ENCODE results near the gene MXI1. TPM values are rescaled to one million over a fixed set of nuclear protein-coding genes. Genes with fewer than 3 reads are reported as not detected.

The MXI1 gene
- total RNA-seq, 1 experiment from 2014 or later, result 34.3 TPM

DNA sequence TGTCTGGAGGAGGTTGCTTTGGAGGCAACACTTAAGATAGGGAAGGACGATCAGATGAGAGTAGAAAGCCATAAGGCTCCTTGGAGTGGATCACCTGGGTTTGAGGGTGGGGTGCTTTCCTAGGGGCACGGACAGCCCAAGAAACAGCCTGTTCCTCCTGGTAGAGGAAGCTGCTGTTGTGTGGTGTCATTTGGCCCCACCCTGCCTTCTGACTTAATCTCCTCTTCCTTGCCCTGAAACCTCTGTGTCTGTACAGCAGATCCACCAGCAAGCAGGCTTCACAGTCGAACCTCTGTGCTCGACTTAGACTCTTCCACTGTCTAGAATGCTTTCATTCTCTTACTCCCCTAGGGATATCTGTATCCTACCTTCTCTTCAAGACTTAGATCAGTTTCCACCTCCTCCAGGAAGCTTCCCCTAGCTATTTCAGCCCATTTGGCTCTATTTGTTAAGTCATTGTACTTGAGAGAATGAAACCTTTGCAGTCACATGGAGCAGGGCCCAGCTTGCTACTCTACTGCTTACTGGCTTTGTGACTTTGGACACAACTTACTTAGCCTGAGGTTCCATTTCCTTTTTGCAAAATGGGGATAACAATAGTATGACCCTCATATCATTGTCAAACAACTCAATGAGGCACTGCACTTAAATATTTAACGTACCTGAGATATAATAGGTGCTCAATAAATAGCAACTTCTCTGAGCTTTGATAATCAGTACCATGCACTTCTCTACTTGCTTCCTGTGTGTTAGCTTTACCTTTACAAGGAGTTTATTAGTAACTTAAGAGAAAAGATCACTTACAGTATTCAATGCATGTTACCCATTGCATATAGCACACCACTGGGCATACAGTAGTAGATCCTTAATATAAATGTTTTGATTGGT, 5.0 kb downstream of the MXI1 start:
- DNase-seq (ENCODE audit: extremely low read depth, low read depth), result no peak

DNA sequence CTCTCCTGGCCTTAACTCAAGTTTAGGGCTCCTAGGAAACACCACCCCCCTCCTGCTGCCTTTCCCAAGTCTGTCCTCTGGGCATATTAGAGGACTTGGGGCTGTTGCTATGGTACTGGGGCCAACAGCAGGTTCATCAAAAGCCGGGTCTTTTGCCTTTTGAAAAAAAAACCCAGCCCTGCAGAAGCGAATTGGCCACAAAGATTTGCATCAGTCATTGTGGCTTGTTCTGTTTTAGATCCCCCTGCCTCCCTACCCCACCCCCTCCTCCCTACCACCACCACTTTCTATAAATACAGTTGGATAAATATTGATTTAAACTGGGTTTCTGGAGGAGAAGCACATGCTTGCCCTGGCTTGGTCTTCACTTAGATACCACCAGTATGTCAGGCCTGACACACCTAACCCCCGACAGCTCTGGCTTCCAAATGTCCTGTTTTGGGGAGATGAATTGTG, 7.0 kb downstream of the MXI1 start:
- no peak for DNase-seq (ENCODE audit: extremely low read depth, low read depth)

DNA sequence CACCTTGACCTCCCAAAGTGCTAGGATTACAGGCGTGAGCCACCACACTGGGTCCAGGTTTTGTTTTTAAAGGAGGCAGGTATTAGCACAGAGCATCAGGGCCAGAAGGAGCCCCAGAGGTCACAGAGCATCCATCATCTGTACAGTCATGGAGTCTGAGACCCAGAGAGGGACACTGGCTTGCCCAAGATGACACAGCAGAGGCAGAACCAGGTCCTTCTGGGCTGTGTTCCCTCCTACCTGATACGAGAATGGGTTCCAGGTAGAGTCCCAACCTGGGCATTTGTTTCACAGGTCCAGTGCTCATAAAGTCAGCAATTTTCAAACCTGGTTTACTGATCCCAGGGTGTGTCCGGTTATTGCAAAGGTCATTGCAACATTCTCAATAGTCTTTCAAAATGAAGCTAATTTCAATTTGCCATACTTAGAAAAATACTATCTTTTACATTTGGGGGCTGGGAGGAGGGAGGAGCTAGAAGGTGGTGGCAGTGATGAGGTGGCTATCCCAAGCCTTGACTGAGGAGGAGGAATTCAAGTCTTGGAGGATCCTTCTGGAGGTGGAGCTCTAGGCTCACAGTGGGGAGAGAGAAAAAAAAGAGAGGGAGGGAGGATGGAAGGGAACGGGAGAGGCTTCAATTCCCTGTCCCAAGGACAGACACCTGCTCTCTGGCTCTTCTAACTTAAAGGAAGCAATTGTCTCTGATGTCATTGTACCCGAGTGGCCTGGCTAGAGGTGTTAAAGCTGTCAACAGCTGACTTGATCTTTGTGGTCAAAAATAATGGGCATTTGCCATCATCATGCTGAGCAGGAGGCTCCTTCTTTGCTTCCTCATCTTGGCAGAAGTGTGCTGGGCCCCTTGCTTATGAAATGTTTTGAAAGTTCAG, 8.1 kb downstream of the MXI1 start:
- DNase-seq (ENCODE audit: extremely low read depth, low read depth), result no peak

DNA sequence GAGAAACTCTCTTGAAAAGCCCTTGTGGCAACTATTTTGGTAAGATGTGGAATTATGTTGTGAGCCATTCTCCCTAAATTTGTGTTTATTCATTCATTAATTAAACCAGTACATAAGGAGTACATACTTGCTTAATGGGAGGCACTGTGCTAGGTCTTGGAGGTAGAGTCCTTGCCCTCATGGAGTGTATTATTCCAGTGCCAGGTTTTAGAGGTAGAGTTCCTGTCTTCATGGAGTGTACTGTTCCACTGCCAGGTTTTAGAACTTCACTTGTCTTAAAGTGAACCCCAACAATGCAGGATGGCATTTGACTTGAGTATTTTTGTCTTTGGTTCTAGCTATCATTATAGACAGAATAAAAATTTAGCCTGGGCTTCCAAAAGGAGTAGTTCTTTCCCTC, 8.8 kb downstream of the MXI1 start:
- DNase-seq (ENCODE audit: extremely low read depth, low read depth), result no peak

DNA sequence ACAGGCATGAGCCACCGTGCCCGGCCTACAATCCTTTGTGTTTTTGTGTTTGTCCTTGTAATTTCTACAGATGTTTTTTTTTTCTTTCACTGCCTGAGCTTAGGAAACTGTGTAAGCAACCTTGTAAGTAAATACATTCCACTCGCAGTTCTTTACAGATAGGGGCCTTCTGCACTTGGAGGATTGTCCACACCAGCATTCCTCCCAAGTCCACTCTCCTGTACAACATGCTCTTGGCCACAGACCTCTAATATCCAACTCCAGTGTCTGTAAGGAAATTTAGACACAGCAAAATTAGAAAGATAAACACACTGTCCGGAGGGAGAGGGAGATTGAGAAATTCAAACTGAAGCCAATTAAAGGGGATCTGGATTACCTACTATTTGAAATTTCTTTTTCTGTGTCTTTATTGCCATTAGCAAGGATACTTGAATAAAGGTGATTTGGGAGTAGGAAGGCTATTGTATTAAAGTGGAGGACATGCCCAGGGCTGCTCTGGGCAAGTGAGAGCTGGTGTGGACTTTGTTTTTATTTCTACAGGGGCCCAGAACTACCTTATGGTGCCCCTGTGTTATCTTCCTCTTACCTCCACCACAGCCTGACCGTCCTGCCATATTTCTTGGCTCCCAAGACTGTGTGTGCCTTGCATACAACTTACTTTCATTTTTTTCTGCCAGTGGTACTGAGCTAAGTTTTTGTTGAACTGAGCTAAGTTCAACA, 9.7 kb downstream of the MXI1 start:
- no peak for DNase-seq (ENCODE audit: extremely low read depth, low read depth)

DNA sequence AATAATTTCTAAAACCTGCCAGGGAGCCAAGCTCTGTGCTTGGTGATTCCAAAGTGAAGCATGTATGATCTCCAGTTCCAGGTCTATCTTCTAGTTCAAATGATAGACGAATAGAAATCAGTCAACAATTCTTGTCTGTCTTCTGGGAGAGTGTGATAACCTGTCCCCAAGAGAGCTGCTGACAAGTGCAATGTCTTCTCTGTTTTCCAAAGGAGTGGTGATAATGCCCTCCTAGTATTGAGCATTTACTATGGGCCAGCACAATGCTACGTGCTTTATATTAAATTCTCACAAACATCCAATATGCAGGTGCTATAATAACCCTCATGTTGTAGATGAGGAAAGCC, 10.2 kb downstream of the MXI1 start:
- DNase-seq (ENCODE audit: extremely low read depth, low read depth), result no peak

DNA sequence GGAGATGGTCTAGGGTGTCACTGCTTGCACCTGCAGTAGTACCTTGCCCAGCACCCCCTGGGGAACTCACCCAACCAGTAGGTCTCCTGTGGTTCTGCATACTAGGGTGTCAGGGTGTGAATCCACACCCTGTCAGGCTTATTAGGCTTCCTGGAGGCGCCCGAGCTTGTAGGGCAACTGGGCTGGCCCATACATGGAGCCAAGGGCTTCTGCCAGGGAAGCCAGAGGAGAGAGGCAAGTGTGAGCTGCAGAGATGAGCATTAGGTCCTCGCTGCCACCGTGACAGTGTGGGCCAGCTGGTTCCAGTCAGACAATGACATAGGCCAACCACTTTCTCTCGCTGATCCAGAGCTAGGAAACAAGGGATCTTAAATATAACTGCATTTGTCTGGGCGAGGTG, 11.2 kb downstream of the MXI1 start:
- DNase-seq (ENCODE audit: extremely low read depth, low read depth), result no peak

DNA sequence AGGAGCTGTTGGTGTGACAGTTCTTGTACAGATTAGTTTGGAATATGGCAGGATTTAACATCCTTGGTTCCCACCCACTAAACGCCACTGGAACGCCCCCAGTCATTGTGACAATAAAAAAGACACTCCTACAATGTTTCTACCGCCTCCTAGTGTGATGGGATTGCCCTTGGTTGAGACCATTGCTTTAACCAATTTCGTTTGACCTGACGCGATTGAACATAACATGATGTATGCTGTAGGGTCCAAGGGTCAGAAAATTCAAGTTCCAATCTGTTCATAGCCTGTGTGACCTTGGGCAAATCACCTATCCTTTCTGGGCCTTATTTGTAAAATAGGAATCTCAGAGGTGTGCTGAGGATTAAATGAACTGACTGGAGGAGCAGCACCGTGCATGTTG, 12.5 kb downstream of the MXI1 start:
- no peak for DNase-seq (ENCODE audit: extremely low read depth, low read depth)

DNA sequence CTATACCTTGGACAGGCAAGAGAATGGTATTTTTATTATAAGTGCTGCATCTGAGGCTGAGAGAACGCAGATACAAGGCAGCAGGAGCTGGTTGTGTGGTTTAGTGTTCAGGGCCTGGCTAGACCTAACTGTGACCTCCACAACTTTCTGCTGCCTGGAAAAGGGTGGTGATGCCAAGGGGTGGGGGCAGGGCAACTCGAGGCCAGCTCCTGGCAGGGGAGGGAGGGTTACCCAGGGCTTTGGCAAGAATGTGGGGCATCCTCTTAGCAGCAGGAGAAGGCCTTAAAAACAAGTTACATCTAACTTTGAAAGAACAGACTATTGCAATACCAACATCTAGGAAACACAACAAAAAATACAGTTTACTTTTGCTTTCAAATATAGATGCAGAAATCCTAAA, 13.0 kb downstream of the MXI1 start:
- DNase-seq (ENCODE audit: extremely low read depth, low read depth), result no peak

DNA sequence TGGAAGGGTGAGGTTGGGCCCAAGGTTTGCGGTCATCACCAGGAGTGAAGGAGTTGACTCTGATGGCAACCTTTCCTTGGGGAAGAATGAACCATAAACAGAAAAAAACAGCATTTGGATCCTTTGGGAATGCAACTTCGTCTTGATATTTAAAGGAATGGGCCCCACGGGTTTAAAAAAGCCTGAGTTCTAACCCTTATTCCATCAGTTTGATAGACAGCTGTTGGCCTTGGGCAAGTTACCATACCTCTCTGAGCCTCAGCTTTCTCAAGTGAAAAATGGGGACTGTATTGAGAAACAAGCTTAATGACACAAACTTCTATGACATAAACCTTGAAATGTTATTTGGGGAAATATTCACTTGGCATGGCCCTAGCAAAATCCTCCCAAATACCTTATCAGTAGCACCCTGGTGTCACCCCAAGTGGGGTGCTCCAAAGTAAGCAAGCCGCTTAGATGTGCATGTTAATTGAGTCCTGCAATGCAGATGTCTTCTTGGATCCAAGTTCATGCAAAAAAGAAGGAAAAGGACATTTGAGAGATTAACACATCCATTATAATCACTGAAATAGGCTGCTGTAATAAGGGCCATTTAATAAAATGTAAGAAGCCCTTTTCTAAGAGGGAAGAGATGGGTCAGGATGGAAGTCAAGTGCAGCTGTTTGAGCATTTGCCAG, 13.8 kb downstream of the MXI1 start:
- DNase-seq (ENCODE audit: extremely low read depth, low read depth), result no peak

DNA sequence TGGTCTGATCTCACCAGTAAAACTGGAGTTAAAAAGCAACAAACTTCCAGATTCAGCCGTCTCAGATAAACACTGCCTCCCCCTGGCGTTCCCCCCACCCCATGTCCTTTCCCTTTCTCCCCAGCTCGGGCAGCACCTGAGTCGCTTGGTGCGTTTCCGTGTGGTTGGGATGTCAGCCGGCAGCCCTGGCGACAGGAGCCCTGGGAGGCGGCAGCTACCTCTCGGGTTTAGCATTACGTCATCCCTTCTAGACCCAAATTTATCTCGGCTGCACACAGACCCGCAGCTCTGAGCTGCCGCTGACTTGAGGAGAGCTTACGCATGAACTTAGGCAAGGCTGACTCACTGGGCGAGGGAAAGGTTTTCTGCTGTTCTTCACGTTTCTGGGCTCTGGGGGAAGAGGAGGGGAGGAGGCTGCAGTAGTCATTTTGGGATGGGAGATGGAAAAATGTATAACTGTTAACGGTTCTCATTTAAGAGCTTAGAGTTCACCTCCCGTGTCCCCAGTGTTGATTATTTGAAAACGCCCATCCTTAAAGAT, 14.4 kb downstream of the MXI1 start:
- no peak for DNase-seq (ENCODE audit: extremely low read depth, low read depth)

DNA sequence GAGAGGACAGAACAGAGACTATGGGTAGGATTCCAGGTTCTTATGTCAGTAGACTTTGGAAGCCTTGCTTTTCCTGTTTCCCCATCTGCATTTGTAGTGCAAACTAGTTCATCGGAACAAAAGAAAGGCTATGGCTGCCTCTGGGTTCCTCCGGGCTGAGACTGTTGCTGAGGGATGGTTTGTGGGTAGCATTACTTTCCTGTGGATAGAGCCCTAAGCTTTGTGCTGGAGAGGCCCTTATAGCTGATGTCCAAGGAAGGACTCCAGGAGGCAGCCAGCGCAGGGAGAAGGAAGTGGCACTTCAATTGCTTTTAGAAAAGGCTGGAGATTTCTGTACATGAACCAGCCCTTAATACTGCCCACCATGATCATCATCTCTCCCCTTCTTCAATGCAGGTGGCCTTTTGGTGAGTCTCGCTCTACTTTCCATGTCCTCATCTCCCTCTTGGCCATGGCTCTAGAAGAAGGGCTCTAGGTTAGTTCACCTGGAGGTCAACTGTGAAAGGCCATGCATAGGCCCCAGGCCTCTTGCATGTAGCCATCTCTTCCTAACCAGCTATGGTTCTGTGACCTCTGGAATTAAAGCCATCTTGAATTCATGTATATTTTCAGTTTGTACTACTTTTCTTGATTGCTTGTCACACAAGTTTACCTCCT, 15.4 kb downstream of the MXI1 start:
- DNase-seq (ENCODE audit: extremely low read depth, low read depth), result no peak

DNA sequence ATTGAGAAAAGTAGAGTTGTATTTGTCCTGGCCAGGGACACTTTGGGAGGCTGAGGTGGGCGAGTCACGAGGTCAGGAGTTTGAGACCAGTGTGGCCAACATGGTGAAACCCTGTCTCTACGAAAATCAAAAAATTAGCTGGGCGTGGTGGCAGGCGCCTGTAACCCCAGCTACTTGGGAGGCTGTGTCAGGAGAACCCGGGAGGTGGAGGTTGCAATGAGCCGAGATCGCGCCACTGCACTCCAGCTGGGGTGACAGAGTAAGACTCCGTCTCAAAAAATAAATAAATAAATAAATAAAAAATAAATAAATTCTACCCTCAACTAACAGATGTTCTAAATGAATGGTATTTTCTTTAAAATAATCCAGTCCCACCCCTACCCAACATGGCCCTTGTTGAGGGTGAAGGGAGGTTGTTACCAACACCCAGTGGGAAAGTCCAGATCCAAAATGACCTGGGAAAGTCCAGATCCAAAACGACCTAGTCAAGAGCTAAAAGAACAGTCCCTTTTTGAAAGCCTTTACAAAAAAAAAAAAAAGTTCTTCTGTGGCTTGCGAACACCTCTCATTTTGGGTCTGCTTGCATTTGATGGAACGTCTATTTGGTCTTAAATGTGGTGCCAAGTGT, 16.0 kb downstream of the MXI1 start:
- no peak for DNase-seq (ENCODE audit: extremely low read depth, low read depth)

DNA sequence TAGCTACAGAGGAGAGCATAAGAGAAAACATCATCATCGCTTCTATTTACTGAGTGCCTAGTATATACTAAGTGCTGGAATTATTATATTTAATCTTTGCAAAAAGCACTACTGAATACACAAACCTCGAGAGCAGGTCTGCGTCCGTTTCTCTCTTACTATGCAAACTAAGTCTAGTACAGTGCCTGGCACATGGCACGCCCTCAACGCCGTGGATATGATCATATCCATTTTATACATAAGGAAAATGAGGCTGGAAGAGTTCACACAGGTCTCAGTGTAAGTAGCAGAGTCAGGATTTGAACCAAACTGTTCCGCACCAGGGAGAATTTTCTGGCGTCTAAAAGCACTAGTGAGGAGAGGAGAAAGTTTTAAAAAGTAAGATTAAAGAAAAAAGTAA, 17.6 kb downstream of the MXI1 start:
- no peak for DNase-seq (ENCODE audit: extremely low read depth, low read depth)

DNA sequence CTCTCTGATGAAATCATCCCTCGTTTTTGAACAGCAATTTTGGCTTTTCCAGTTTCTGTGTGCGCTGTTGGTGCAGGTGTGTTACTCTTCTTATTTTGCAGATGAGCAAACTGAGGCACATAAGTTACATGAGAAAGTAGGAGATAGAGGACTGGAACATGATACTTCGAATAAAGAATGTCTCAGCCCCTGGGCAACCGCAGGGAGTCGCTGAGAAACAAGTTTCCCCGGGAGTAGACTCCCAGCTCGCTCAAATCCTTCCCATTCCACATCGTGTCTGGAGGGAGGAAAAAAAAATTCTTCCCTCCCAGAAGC, 18.0 kb downstream of the MXI1 start:
- DNase-seq (ENCODE audit: extremely low read depth, low read depth), result no peak

DNA sequence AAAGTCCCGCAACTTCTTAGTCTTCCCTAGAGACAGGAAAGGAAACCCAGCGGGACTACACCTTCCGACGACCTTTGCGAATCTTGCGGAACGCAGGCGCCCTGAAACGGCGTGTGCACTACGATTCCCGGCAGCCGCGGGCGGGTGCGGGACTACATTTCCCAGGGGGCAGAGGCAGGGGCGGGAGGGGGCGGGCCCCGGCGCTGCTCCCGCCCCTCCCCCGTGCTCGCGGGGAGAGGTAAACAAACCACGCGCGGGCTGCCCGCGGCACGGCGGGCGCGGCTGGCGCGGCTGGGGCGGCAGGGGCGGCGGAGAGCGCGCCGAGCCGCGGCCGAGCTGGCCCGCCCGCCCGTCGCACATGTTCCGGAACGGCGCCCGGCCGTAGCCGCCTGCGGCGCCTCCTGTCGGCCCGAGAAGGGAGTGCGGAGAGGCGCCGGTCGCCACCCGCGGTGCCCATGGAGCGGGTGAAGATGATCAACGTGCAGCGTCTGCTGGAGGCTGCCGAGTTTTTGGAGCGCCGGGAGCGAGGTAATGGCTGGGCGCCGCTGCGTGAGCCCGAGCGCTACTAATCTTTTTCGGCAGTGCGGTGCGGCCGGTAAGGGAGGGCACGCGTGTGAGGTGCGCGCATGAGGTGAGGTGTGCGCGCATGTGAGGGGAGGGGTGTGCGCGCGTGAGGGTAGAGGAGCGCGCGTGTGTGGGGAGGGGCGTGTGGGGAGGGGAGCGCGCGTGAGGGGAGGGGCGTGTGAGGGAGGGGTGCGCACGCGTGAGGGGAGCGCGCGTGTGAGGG, 18.5 kb downstream of the MXI1 start:
- peak; percentile 92 for DNase-seq (ENCODE audit: extremely low read depth, low read depth)

DNA sequence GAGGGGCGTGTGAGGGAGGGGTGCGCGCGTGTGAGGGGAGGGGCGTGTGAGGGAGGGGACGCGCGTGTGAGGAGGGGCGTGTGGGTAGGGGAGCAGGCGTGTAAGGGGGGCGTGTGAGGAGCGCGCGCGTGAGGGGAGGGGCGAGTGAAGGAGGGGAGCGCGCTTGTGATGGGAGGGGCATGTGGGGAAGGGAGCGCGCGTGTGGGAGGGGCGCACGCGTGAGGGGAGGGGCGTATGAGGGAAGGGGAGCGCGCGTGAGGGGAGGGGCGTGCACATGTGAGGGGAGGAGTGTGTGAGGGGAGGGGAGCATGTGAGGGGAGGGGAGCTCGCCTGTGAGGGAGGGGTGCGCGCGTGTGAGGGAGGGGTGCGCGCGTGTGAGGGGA, 19.1 kb downstream of the MXI1 start:
- DNase-seq (ENCODE audit: extremely low read depth, low read depth), result peak; percentile 86

DNA sequence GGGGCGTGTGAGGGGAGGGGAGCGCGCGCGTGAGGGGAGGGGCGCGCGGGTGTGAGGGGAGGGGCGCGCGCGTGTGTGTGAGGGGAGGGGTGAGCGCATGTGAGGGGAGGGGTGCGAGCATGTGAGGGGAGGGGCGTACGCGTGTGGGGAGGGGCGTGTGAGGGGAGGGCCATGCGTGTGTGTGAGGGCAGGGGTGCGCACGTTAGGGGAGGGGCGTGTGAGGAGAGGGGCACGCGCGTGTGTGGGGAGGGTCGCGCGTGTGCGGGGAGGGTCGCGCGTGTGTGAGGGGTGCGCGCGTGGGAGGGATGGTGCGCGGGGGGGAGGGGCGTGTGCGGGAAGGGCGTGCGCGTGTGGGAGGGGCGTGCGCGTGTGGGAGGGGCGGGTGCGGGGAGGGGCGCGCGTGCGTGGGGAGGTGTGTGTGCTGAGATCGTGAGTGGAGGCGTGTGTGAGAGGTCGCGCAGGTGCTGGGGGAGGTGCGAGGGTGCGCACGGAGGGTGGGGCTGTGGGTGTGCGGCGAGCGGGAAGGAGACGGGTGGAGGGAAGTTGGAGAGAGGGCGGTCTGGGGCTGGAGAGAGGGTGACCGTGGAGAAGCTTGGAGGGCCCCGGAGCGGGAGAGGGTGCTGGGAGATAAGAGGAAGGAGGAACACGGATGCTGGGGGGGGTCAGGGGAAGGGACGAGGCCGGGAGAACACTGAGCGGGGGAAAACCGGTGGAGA, 19.7 kb downstream of the MXI1 start:
- DNase-seq (ENCODE audit: extremely low read depth, low read depth), result no peak
